ENCODE measurements around the gene SDC4. TPM values are rescaled to one million over a fixed set of nuclear protein-coding genes. Genes with fewer than 3 reads are reported as not detected.

SDC4 gene
- total and polyA plus RNA-seq, 9 of the 15 experiments (the other 6 are each of a cell fraction or from before 2014, with no cell fraction given): 2.1 to 10.7 (median 6.3) TPM

GRCh38 chr20:45353746-45354145, 5.5 kb upstream of the SDC4 start (continued):
- TF ChIP-seq RREB1 (CRISPR knock-in tag; IDR thresholded peaks at IDR 0.05): no peak
- TF ChIP-seq CGGBP1 (CRISPR knock-in tag; IDR thresholded peaks at IDR 0.05): no peak
- TF ChIP-seq ILF3 (IDR thresholded peaks at IDR 0.05; ENCODE audit: borderline replicate concordance): no peak
- no peak for TF ChIP-seq ARID2 (IDR thresholded peaks at IDR 0.05)
- no peak for TF ChIP-seq BDP1 (IDR thresholded peaks at IDR 0.05; ENCODE audit: insufficient read depth, insufficient read length)
- no peak for TF ChIP-seq SAFB2 (IDR thresholded peaks at IDR 0.05; ENCODE audit: borderline replicate concordance, low read depth, low read length, severe bottlenecking)
- no peak for TF ChIP-seq YY1 (IDR thresholded peaks at IDR 0.05; ENCODE audit: borderline replicate concordance in 1 of 3, control insufficient read depth in 1 of 3, extremely low read depth in 1 of 3, insufficient read depth in 3 of 3, insufficient read length in 1 of 3, insufficient replicate concordance in 2 of 3, low read depth in 1 of 3, low read length in 2 of 3)
- no peak for TF ChIP-seq ZNF124 (CRISPR knock-in tag; IDR thresholded peaks at IDR 0.05)
- no peak for TF ChIP-seq DACH1 (IDR thresholded peaks at IDR 0.05; ENCODE audit: partially characterized antibody)
- no peak for TF ChIP-seq ATF7 (IDR thresholded peaks at IDR 0.05)
- no peak for TF ChIP-seq ATF6 (CRISPR knock-in tag; IDR thresholded peaks at IDR 0.05)
- TF ChIP-seq CREB5 (CRISPR knock-in tag; IDR thresholded peaks at IDR 0.05): no peak

Data from K562 (cell line).